ENCODE results near the gene LCE7A. TPM values are rescaled to one million over a fixed set of nuclear protein-coding genes. Genes with fewer than 3 reads are reported as not detected.

Gene LCE7A
- total and polyA plus RNA-seq, 7 donors, result not detected

- 69 to 86% methylated on average over 7 of the region's 7 CpGs for WGBS, 2 donors
- DNase-seq, result no peak
- intact Hi-C loops (cut with DNase I), result no loop called here
Observed at GRCh38 chr1:152904688-152905440, 45.1 kb downstream of the LCE7A start.

DNA sequence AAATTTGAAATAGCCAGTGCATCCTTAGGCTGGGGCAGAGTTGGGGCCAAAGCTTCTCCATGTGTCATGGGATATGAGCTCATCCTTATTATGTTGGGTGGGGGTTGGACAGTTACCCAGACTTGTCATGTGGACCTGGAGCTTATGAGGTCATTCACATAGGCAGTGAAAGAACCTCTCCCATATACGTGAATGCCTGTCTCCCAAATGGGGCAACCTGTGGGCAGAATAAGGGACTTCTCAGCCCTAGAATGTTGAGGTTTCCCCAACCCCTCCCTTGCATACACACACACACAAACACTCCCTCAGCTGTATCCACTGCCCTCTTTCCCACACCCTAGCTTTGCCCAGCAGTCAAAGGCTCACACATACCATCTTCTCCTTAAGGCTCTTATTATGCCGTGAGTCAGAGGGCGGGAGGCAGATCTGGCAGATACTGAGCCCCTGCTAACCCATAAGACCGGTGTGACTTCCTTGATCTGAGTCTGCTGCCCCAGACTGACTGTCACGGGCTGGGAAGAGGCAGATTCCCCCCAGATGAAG lies 46.3 kb downstream of the LCE7A start:
- no peaks in the 10 kb centered on the region for H3K9me3 ChIP-seq
- intact Hi-C loops (cut with DNase I), result no loop called here
- peaks cover 0 to 11% (median 0%) of the 10 kb centered on the region in 3 donors for H3K27me3 ChIP-seq
- no peak overlapping the region for H3K27ac ChIP-seq
- H3K36me3 ChIP-seq, result no peaks in the 10 kb centered on the region
- 42 to 62% methylated on average over 5 of the region's 5 CpGs for WGBS, 2 donors
- H3K4me1 ChIP-seq, result no peaks in the 10 kb centered on the region
- no peak for DNase-seq
- no peak for TF ChIP-seq CTCF (IDR thresholded peaks at IDR 0.05)
- no peak for TF ChIP-seq POLR2AphosphoS5 (IDR thresholded peaks at IDR 0.05)
- TF ChIP-seq EP300 (IDR thresholded peaks at IDR 0.05), result no peak
- TF ChIP-seq POLR2A (IDR thresholded peaks at IDR 0.05), result no peak
- H3K4me3 ChIP-seq, result no peak overlapping the region

More at GRCh38 chr1:152904688-152905440, 45.1 kb downstream of the LCE7A start:
- Histone ChIP-seq H3K36me3 (no peaks in the 10 kb centered on the region), H3K27ac (no peak overlapping the region), H3K4me3 (no peak overlapping the region), H3K4me1 (no peaks in the 10 kb centered on the region), H3K27me3 (peaks cover 0 to 11% (median 0%) of the 10 kb centered on the region in 3 donors), H3K9me3 (no peaks in the 10 kb centered on the region)
- TF ChIP-seq POLR2AphosphoS5 (IDR thresholded peaks at IDR 0.05) (no peak), POLR2A (IDR thresholded peaks at IDR 0.05) (no peak), CTCF (IDR thresholded peaks at IDR 0.05) (no peak), EP300 (IDR thresholded peaks at IDR 0.05) (no peak)

GRCh38 chr1:152907686-152908601 lies 48.1 kb downstream of the LCE7A start, which contains the start of gene IVL:
IVL (plus strand) TSS chr1:152908546; CDS start chr1:152909798, 1,252 bp downstream.
- Histone ChIP-seq H3K27me3 (peaks cover 0 to 7% (median 0%) of the 10 kb centered on the region in 3 donors), H3K27ac (no peak within 1 kb of the TSS), H3K9me3 (no peaks in the 10 kb centered on the region), H3K4me1 (no peaks in the 10 kb centered on the region), H3K4me3 (no peak within 1 kb of the TSS), H3K36me3 (no peaks in the 10 kb centered on the region)
- DNase-seq, result no peak
- 75 to 80% methylated on average over 4 of the region's 4 CpGs for WGBS, 2 donors
- TF ChIP-seq POLR2A (IDR thresholded peaks at IDR 0.05) (no peak), EP300 (IDR thresholded peaks at IDR 0.05) (no peak), POLR2AphosphoS5 (IDR thresholded peaks at IDR 0.05) (no peak), CTCF (IDR thresholded peaks at IDR 0.05) (no peak)
- intact Hi-C loops (cut with DNase I), result no loop called here

DNA sequence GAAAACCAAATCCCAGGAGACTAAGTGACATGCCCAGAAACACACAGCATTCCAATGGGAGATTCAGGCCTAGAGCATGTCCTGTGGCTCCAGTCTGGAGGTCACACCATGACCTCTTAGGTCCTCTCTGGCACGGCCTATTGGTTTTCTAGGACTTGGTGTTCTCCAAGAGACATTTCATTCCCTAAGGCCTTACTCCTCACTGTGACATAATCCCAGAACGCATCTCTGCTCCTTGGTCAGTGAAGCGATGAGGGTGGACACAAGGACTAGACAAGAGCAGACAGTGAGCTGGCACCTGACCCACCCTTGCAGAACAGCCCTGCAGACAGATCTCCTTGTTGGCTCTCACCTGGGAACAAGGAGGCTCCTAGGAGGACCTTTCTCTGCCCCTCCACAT lies 49.4 kb downstream of the LCE7A start:
- Histone ChIP-seq H3K27ac (no peak overlapping the region), H3K9me3 (no peaks in the 10 kb centered on the region), H3K27me3 (peaks cover 0 to 7% (median 0%) of the 10 kb centered on the region in 3 donors), H3K4me3 (no peak overlapping the region), H3K36me3 (no peaks in the 10 kb centered on the region), H3K4me1 (no peaks in the 10 kb centered on the region)
- intact Hi-C loops (cut with DNase I), result no loop called here
- DNase-seq, result no peak
- TF ChIP-seq POLR2AphosphoS5 (IDR thresholded peaks at IDR 0.05), result no peak
- WGBS, 2 donors, result 86 to 90% methylated on average over 3 of the region's 3 CpGs

Other genes with a start within 250 kb of the LCE7A start
- gene LCE3B, start 246.2 kb upstream of the LCE7A start, total RNA-seq, result not detected
- gene LCE3B, start 246.2 kb upstream of the LCE7A start, polyA plus RNA-seq, result not detected
- not detected for gene LCE3A, start 236.9 kb upstream of the LCE7A start, total RNA-seq
- not detected for gene LCE3A, start 236.9 kb upstream of the LCE7A start, polyA plus RNA-seq
- gene LCE2D, start 196.6 kb upstream of the LCE7A start, total RNA-seq, result not detected
- gene LCE2D, start 196.6 kb upstream of the LCE7A start, polyA plus RNA-seq, result not detected
- not detected for gene LCE2C, start 184.7 kb upstream of the LCE7A start, total RNA-seq
- not detected for gene LCE2C, start 184.7 kb upstream of the LCE7A start, polyA plus RNA-seq
- not detected for gene LCE2B, start 173.9 kb upstream of the LCE7A start, total RNA-seq
- gene LCE2B, start 173.9 kb upstream of the LCE7A start, polyA plus RNA-seq, result not detected
- gene LCE2A, start 161.7 kb upstream of the LCE7A start, total RNA-seq, result not detected
- not detected for gene LCE2A, start 161.7 kb upstream of the LCE7A start, polyA plus RNA-seq
- gene LCE4A, start 151.8 kb upstream of the LCE7A start, total RNA-seq, result not detected
- gene LCE4A, start 151.8 kb upstream of the LCE7A start, polyA plus RNA-seq, result not detected
- not detected for gene KPRP, start 102.0 kb upstream of the LCE7A start, total RNA-seq
- gene KPRP, start 102.0 kb upstream of the LCE7A start, polyA plus RNA-seq, result not detected
- not detected for gene LCE1F, start 84.9 kb upstream of the LCE7A start, total RNA-seq
- not detected for gene LCE1F, start 84.9 kb upstream of the LCE7A start, polyA plus RNA-seq
- gene LCE1E, start 73.7 kb upstream of the LCE7A start, total RNA-seq, result not detected
- not detected for gene LCE1E, start 73.7 kb upstream of the LCE7A start, polyA plus RNA-seq
- not detected for gene LCE1D, start 63.3 kb upstream of the LCE7A start, total RNA-seq
- not detected for gene LCE1D, start 63.3 kb upstream of the LCE7A start, polyA plus RNA-seq
- not detected for gene LCE1C, start 53.3 kb upstream of the LCE7A start, total RNA-seq
- gene LCE1C, start 53.3 kb upstream of the LCE7A start, polyA plus RNA-seq, result not detected
- gene LCE1B, start 48.0 kb upstream of the LCE7A start, total RNA-seq, result not detected
- not detected for gene LCE1B, start 48.0 kb upstream of the LCE7A start, polyA plus RNA-seq
- gene LCE1A, start 32.5 kb upstream of the LCE7A start, total RNA-seq, result not detected
- gene LCE1A, start 32.5 kb upstream of the LCE7A start, polyA plus RNA-seq, result not detected
- not detected for gene LCE6A, start 17.1 kb upstream of the LCE7A start, total RNA-seq
- gene LCE6A, start 17.1 kb upstream of the LCE7A start, polyA plus RNA-seq, result 1 to 10 TPM in 1 of 3 donors, not detected in 2; 2.4 TPM
- not detected for gene SMCP, start 18.3 kb downstream of the LCE7A start, total RNA-seq
- not detected for gene SMCP, start 18.3 kb downstream of the LCE7A start, polyA plus RNA-seq
- not detected for gene IVL, start 48.5 kb downstream of the LCE7A start, total RNA-seq
- gene IVL, start 48.5 kb downstream of the LCE7A start, polyA plus RNA-seq, result 1 to 10 TPM in 1 of 3 donors, under 1 TPM in 1, not detected in 1; 0.03 to 1.2 TPM
- not detected for gene SPRR5, start 87.2 kb downstream of the LCE7A start, total RNA-seq
- gene SPRR5, start 87.2 kb downstream of the LCE7A start, polyA plus RNA-seq, result not detected
- gene SPRR4, start 110.7 kb downstream of the LCE7A start, total RNA-seq, result not detected
- gene SPRR4, start 110.7 kb downstream of the LCE7A start, polyA plus RNA-seq, result not detected
- gene SPRR1A, start 124.1 kb downstream of the LCE7A start, total RNA-seq, result not detected
- gene SPRR1A, start 124.1 kb downstream of the LCE7A start, polyA plus RNA-seq, result not detected
- gene SPRR3, start 141.8 kb downstream of the LCE7A start, total RNA-seq, result not detected
- gene SPRR3, start 141.8 kb downstream of the LCE7A start, polyA plus RNA-seq, result 10 to 100 TPM in 1 of 3 donors, 1 to 10 TPM in 1, not detected in 1; 2.1 to 13.2 TPM
- gene SPRR1B, start 171.2 kb downstream of the LCE7A start, total RNA-seq, result not detected
- gene SPRR1B, start 171.2 kb downstream of the LCE7A start, polyA plus RNA-seq, result 1 to 10 TPM in 1 of 3 donors, under 1 TPM in 1, not detected in 1; 0.19 to 3.0 TPM
- not detected for gene SPRR2D, start 181.1 kb downstream of the LCE7A start, total RNA-seq
- under 1 TPM in 1 of 3 donors, not detected in 2; 0.29 TPM for gene SPRR2D, start 181.1 kb downstream of the LCE7A start, polyA plus RNA-seq
- gene SPRR2A, start 197.5 kb downstream of the LCE7A start, total RNA-seq, result not detected
- gene SPRR2A, start 197.5 kb downstream of the LCE7A start, polyA plus RNA-seq, result 1 to 10 TPM in 1 of 3 donors, under 1 TPM in 1, not detected in 1; 0.42 to 2.4 TPM
- gene SPRR2B, start 211.6 kb downstream of the LCE7A start, total RNA-seq, result not detected
- not detected for gene SPRR2B, start 211.6 kb downstream of the LCE7A start, polyA plus RNA-seq
- gene SPRR2E, start 234.5 kb downstream of the LCE7A start, total RNA-seq, result not detected
- gene SPRR2E, start 234.5 kb downstream of the LCE7A start, polyA plus RNA-seq, result 1 to 10 TPM in 1 of 3 donors, under 1 TPM in 1, not detected in 1; 0.16 to 1.8 TPM

Measured in sigmoid colon (tissue), 7 donors.